Measurements from ENCODE around the gene DENND4C.

The DENND4C gene

GRCh38 chr9:19284729-19285128 is 54.2 kb downstream of the DENND4C start:
- Histone ChIP-seq H3K4me1 (ENCODE audit: control insufficient read depth in 1 of 2, insufficient read depth in 1 of 2, low read depth in 1 of 2, low read length in 1 of 2) (no peaks in the 10 kb centered on the region), H3K9me3 (no peaks in the 10 kb centered on the region), H3K4me3 (ENCODE audit: low read depth in 1 of 2, low read length in 1 of 2) (no peak overlapping the region), H3K27me3 (no peaks in the 10 kb centered on the region), H3K36me3 (no peaks in the 10 kb centered on the region), H3K27ac (no peak overlapping the region)
- TF ChIP-seq, protein P1, sequence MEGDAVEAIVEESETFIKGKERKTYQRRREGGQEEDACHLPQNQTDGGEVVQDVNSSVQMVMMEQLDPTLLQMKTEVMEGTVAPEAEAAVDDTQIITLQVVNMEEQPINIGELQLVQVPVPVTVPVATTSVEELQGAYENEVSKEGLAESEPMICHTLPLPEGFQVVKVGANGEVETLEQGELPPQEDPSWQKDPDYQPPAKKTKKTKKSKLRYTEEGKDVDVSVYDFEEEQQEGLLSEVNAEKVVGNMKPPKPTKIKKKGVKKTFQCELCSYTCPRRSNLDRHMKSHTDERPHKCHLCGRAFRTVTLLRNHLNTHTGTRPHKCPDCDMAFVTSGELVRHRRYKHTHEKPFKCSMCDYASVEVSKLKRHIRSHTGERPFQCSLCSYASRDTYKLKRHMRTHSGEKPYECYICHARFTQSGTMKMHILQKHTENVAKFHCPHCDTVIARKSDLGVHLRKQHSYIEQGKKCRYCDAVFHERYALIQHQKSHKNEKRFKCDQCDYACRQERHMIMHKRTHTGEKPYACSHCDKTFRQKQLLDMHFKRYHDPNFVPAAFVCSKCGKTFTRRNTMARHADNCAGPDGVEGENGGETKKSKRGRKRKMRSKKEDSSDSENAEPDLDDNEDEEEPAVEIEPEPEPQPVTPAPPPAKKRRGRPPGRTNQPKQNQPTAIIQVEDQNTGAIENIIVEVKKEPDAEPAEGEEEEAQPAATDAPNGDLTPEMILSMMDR (IDR thresholded peaks at IDR 0.05), result no peak

DNA sequence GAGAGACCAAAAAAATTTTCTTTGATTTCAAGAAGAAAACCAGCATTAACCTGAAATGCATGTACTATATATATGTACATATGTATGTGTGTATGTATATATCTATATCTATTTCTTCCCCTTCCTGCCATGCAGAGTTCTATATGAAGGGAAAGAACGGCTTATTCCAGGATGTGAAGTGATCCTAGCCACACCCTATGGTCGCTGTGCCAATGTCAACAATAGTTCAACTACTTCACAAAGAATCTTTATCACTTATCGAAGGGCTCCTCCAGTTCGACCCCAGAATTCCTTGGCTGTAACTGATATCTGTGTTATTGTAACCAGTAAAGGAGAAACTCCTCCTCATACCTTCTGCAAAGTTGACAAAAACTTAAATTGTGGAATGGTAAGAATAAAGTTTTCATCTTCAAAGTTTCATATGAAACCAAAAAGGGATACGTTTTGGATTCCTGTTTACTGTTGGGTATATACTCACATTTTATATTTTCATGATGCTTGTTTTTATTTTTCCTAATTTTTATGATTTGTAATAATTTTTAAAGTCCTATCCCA is 56.2 kb downstream of the DENND4C start:
- no peaks in the 10 kb centered on the region for H3K9me3 ChIP-seq
- TF ChIP-seq, protein P1 (IDR thresholded peaks at IDR 0.05), result no peak
- H3K36me3 ChIP-seq, result peaks cover 9% of the 10 kb centered on the region
- H3K4me1 ChIP-seq (ENCODE audit: control insufficient read depth in 1 of 2, insufficient read depth in 1 of 2, low read depth in 1 of 2, low read length in 1 of 2), result no peaks in the 10 kb centered on the region
- H3K27ac ChIP-seq, result no peak overlapping the region
- H3K27me3 ChIP-seq, result no peaks in the 10 kb centered on the region
- H3K4me3 ChIP-seq (ENCODE audit: low read depth in 1 of 2, low read length in 1 of 2), result no peak overlapping the region

DNA sequence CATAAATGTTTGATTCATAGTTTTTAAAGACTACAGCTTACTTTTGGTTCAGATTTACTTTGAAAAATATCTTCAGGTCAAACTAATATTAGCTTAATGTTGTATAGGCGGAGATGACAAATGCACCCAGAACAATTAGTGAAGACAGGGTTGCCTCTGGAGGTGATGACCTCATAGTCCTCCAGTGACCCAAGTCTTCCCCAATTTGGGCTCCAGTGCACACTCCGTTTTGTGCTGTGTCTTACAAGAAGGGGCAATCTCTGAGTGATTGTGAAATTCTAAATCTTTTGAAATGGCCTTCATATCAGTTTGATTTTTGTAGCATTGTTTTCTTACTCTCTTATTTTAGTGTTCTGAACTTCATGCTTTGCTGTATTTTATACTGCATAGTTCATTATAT is 57.6 kb downstream of the DENND4C start:
- no peak overlapping the region for H3K27ac ChIP-seq
- no peaks in the 10 kb centered on the region for H3K27me3 ChIP-seq
- no peaks in the 10 kb centered on the region for H3K9me3 ChIP-seq
- H3K36me3 ChIP-seq, result peaks cover 21% of the 10 kb centered on the region
- H3K4me1 ChIP-seq (ENCODE audit: control insufficient read depth in 1 of 2, insufficient read depth in 1 of 2, low read depth in 1 of 2, low read length in 1 of 2), result no peaks in the 10 kb centered on the region
- TF ChIP-seq, protein P1 (IDR thresholded peaks at IDR 0.05), result no peak
- no peak overlapping the region for H3K4me3 ChIP-seq (ENCODE audit: low read depth in 1 of 2, low read length in 1 of 2)

DNA sequence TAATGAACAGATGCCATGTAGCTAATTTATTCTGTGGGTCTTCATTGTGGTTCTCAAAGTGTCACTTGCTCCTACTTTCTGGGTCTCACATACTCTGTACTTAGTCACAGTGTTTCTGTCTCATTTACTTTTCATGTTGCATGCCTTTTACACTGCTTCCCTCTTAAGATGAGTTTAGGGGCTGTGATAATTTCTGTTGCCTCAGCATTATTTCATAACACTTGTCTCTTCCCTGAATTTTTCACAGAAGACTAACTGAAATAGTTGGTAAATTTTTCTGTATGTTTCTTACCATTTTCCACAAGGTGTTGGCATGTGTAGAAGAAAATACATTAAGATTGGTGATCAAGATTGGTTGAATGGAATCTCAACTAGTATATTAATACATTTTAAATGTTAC is 59.6 kb downstream of the DENND4C start:
- H3K27ac ChIP-seq, result no peak overlapping the region
- H3K27me3 ChIP-seq, result no peaks in the 10 kb centered on the region
- no peaks in the 10 kb centered on the region for H3K9me3 ChIP-seq
- H3K4me1 ChIP-seq (ENCODE audit: control insufficient read depth in 1 of 2, insufficient read depth in 1 of 2, low read depth in 1 of 2, low read length in 1 of 2), result no peaks in the 10 kb centered on the region
- H3K36me3 ChIP-seq, result peaks cover 23% of the 10 kb centered on the region
- TF ChIP-seq, protein P1 (IDR thresholded peaks at IDR 0.05), result no peak
- H3K4me3 ChIP-seq (ENCODE audit: low read depth in 1 of 2, low read length in 1 of 2), result no peak overlapping the region

- no peaks in the 10 kb centered on the region for H3K4me1 ChIP-seq (ENCODE audit: control insufficient read depth in 1 of 2, insufficient read depth in 1 of 2, low read depth in 1 of 2, low read length in 1 of 2)
- no peak overlapping the region for H3K4me3 ChIP-seq (ENCODE audit: low read depth in 1 of 2, low read length in 1 of 2)
- H3K9me3 ChIP-seq, result no peaks in the 10 kb centered on the region
- no peaks in the 10 kb centered on the region for H3K27me3 ChIP-seq
- TF ChIP-seq, protein P1 (IDR thresholded peaks at IDR 0.05), result no peak
- peaks cover 27% of the 10 kb centered on the region for H3K36me3 ChIP-seq
- no peak overlapping the region for H3K27ac ChIP-seq
Observed at GRCh38 chr9:19294219-19294618, 63.7 kb downstream of the DENND4C start.

All from neutrophil (primary cell).